GM12874 (cell line): ENCODE measurements around the gene EN2.

Experiments
- CTCF ChIP-seq: IDR thresholded peaks from 2 replicates; pipeline ENCODE4 v1.5.1; 2011; ENCODE audit warnings: low read depth, mild to moderate bottlenecking, control low read depth, low read length, moderate library complexity; ENCODE audit not compliant: insufficient read depth

The EN2 gene

GRCh38 chr7:155458111-155458877, at the start of gene EN2:
Gene EN2, plus strand, starts transcription at chr7:155458129. Its CDS starts 249 bp downstream, at chr7:155458378.
- TF ChIP-seq CTCF: no peak

GRCh38 chr7:155408651-155409586, 49.0 kb upstream of the EN2 start:
- TF ChIP-seq CTCF: no peak

- TF ChIP-seq CTCF: no peak
Measured at GRCh38 chr7:155409980-155410379, 47.9 kb upstream of the EN2 start.

- no peak for TF ChIP-seq CTCF
Measured at GRCh38 chr7:155410431-155410830, 47.5 kb upstream of the EN2 start.

- no peak for TF ChIP-seq CTCF
Measured at GRCh38 chr7:155411718-155412415, 46.1 kb upstream of the EN2 start.

- peak; percentile 89 for TF ChIP-seq CTCF
Measured at GRCh38 chr7:155412416-155413253, 45.3 kb upstream of the EN2 start.
